Measurements from ENCODE around the gene ASCL1. TPM values are rescaled to one million over a fixed set of nuclear protein-coding genes. Genes with fewer than 3 reads are reported as not detected.

Gene ASCL1
- total RNA-seq, 2 donors from 2014 or later, result not detected

- Histone ChIP-seq H3K4me3 (no peak overlapping the region), H3K4me1 (ENCODE audit: control insufficient read depth in 1 of 2, low read depth in 2 of 2) (no peaks in the 10 kb centered on the region), H3K27ac (no peak overlapping the region), H3K36me3 (no peaks in the 10 kb centered on the region), H3K9me3 (no peaks in the 10 kb centered on the region), H3K27me3 (replicated peaks; ENCODE audit: insufficient read depth) (no peaks in the 10 kb centered on the region)
- no peak for DNase-seq (ENCODE audit: low spot score)
- TF ChIP-seq, protein P1, sequence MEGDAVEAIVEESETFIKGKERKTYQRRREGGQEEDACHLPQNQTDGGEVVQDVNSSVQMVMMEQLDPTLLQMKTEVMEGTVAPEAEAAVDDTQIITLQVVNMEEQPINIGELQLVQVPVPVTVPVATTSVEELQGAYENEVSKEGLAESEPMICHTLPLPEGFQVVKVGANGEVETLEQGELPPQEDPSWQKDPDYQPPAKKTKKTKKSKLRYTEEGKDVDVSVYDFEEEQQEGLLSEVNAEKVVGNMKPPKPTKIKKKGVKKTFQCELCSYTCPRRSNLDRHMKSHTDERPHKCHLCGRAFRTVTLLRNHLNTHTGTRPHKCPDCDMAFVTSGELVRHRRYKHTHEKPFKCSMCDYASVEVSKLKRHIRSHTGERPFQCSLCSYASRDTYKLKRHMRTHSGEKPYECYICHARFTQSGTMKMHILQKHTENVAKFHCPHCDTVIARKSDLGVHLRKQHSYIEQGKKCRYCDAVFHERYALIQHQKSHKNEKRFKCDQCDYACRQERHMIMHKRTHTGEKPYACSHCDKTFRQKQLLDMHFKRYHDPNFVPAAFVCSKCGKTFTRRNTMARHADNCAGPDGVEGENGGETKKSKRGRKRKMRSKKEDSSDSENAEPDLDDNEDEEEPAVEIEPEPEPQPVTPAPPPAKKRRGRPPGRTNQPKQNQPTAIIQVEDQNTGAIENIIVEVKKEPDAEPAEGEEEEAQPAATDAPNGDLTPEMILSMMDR (IDR thresholded peaks at IDR 0.05), result no peak
- ATAC-seq (ENCODE audit: insufficient number of reproducible peaks, low FRiP score, low read depth), result no peak
Measured at GRCh38 chr12:102966200-102966863, 8.9 kb downstream of the ASCL1 start.

DNA sequence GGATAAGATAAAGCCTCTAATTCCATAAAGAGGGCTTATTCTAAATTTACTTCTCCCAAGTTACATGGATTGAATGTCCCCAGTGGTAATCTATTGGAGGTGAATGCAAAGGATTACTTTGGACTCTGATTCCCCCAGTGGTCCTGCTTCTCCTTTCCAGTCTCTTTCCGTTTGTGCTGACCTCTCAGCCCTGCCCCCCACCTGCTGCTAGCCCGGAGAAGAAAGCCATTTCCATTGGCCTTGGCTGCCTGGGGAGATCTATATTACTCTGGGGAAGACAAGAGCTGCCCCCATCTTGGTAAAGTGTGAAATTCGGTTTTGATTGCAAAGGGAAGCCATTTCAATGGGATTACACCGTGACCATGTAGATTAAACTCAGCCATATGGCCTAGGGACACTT, 13.3 kb downstream of the ASCL1 start:
- TF ChIP-seq, protein P1 (IDR thresholded peaks at IDR 0.05), result no peak
- no peak for ATAC-seq (ENCODE audit: insufficient number of reproducible peaks, low FRiP score, low read depth)

GRCh38 chr12:102971227-102971626, 13.8 kb downstream of the ASCL1 start:
- Histone ChIP-seq H3K9me3 (no peaks in the 10 kb centered on the region), H3K36me3 (no peaks in the 10 kb centered on the region), H3K4me1 (ENCODE audit: control insufficient read depth in 1 of 2, low read depth in 2 of 2) (no peaks in the 10 kb centered on the region), H3K27ac (no peak overlapping the region), H3K4me3 (no peak overlapping the region), H3K27me3 (replicated peaks; ENCODE audit: insufficient read depth) (no peaks in the 10 kb centered on the region)
- ATAC-seq (ENCODE audit: insufficient number of reproducible peaks, low FRiP score, low read depth) (no peak), DNase-seq (ENCODE audit: low spot score) (no peak)
- TF ChIP-seq, protein P1 (IDR thresholded peaks at IDR 0.05), result no peak

More for the DNA sequence above, 13.3 kb downstream of the ASCL1 start:
- no peak overlapping the region for H3K27ac ChIP-seq
- H3K27me3 ChIP-seq (replicated peaks; ENCODE audit: insufficient read depth), result no peaks in the 10 kb centered on the region
- H3K9me3 ChIP-seq, result no peaks in the 10 kb centered on the region
- no peak overlapping the region for H3K4me3 ChIP-seq
- H3K36me3 ChIP-seq, result no peaks in the 10 kb centered on the region
- DNase-seq (ENCODE audit: low spot score), result no peak
- no peaks in the 10 kb centered on the region for H3K4me1 ChIP-seq (ENCODE audit: control insufficient read depth in 1 of 2, low read depth in 2 of 2)

DNA sequence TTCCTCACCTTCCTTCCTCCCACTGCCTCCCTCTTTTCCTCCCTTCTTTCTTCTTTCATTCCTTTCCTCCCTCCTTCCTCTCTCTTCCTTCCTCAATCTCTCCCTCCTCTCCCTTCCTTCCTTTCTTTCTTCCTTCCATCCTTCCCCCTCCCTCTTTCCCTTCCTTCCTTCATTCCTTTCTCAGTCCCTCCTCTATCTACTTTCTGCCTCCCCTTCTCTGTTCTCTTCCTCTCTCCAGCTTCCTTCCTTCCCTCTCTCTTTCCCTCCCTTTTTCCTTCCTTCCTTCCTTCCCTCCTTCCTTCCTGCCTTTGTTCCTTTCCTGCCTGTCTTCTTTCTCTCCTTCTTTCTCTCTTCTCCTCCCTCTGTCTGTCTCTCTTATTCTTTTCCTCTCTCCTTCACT, 16.1 kb downstream of the ASCL1 start:
- TF ChIP-seq, protein P1 (IDR thresholded peaks at IDR 0.05), result no peak
- DNase-seq (ENCODE audit: low spot score) (no peak), ATAC-seq (ENCODE audit: insufficient number of reproducible peaks, low FRiP score, low read depth) (no peak)
- no peak overlapping the region for H3K27ac ChIP-seq
- no peaks in the 10 kb centered on the region for H3K27me3 ChIP-seq (replicated peaks; ENCODE audit: insufficient read depth)
- no peaks in the 10 kb centered on the region for H3K36me3 ChIP-seq
- H3K4me1 ChIP-seq (ENCODE audit: control insufficient read depth in 1 of 2, low read depth in 2 of 2), result no peaks in the 10 kb centered on the region
- no peaks in the 10 kb centered on the region for H3K9me3 ChIP-seq
- H3K4me3 ChIP-seq, result no peak overlapping the region

DNA sequence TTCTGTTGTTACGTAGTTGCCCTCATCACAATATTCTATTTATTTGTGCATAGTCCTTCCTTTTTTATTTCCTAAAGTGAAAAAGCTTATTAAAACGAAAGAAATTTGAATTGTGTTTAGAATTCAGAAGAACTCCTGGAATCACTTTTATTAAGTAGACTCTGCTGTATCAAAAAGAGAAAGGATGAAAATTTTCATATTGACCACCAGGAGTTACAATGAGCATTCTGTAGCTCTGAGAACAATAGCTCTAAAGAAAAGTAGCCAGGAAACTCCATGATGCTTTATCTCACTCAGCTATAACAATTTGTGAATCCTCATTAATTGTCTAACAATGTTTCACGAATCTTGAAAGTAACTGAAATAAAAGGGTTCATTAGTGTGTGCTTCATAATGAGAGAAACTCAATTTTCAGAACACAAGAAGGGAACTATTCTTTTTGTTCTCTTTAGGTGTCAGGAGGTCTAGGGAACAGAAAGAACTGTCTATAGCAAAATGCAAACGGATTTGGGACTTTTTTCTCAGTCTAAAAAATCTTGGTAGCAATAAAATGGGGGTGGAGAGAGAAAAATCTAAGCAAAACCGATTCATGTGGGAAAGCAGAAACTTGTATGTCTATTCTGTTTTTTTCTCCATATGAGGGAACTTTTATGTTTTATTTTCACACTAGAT, 19.3 kb downstream of the ASCL1 start:
- ATAC-seq (ENCODE audit: insufficient number of reproducible peaks, low FRiP score, low read depth) (no peak), DNase-seq (ENCODE audit: low spot score) (no peak)
- no peaks in the 10 kb centered on the region for H3K4me1 ChIP-seq (ENCODE audit: control insufficient read depth in 1 of 2, low read depth in 2 of 2)
- H3K9me3 ChIP-seq, result no peaks in the 10 kb centered on the region
- H3K27me3 ChIP-seq (replicated peaks; ENCODE audit: insufficient read depth), result no peaks in the 10 kb centered on the region
- no peaks in the 10 kb centered on the region for H3K36me3 ChIP-seq
- no peak overlapping the region for H3K4me3 ChIP-seq
- no peak overlapping the region for H3K27ac ChIP-seq
- TF ChIP-seq, protein P1 (IDR thresholded peaks at IDR 0.05), result no peak

Data from thoracic aorta (tissue), 2 donors.